Activated T-helper 1 cell treated with anti-CD3 and anti-CD28 coated beads, Interleukin-12 subunit alpha, Interleukin-12 subunit beta, Interleukin-2, Interleukin-4 antibody, amounts not matched to agents 30 ng/mL and 10 ng/mL and 1 ng/mL, durations not matched to agents 14 hours and 24 hours and 36 hours (primary cell): ENCODE results near the gene ZNF683. TPM values are rescaled to one million over a fixed set of nuclear protein-coding genes. Genes with fewer than 3 reads are reported as not detected.

ENCODE experiments used
- DNase-seq: peaks from one replicate; pipeline ENCODE4 v3.0.0; 2021; ENCODE audit warnings: low spot score
- H3K27ac Mint-ChIP-seq: one replicate; pipeline ENCODE4 v1.8.0; 2021; ENCODE audit warnings: mild to moderate bottlenecking, mixed read lengths
- H3K27me3 Mint-ChIP-seq: one replicate; pipeline ENCODE4 v1.8.0; 2022; ENCODE audit warnings: mild to moderate bottlenecking, moderate library complexity, mixed read lengths; ENCODE audit not compliant: insufficient read depth
- H3K36me3 Mint-ChIP-seq: one replicate; pipeline ENCODE4 v1.8.0; 2021; ENCODE audit warnings: low read depth, mixed read lengths
- H3K4me1 Mint-ChIP-seq: one replicate; pipeline ENCODE4 v1.8.0; 2021; ENCODE audit warnings: low read depth, mixed read lengths
- H3K4me3 Mint-ChIP-seq: one replicate; pipeline ENCODE4 v1.8.0; 2021; ENCODE audit warnings: mild to moderate bottlenecking, moderate library complexity, mixed read lengths
- H3K9me3 Mint-ChIP-seq: one replicate; pipeline ENCODE4 v1.8.0; 2021; ENCODE audit warnings: mixed read lengths
- intact Hi-C: fragments of 100-400 bp; cut with micrococcal nuclease; formaldehyde crosslinking; loops from one replicate; pipeline ENCODE4 v1.15.1; 2024
- total RNA-seq: library from RNA; stranded (reverse); gene quantifications from 2 replicates; pipeline ENCODE4 v1.2.3, GENCODE V29; 2022

Gene ZNF683
- total RNA-seq, 1 donor from 2014 or later = not detected

DNA sequence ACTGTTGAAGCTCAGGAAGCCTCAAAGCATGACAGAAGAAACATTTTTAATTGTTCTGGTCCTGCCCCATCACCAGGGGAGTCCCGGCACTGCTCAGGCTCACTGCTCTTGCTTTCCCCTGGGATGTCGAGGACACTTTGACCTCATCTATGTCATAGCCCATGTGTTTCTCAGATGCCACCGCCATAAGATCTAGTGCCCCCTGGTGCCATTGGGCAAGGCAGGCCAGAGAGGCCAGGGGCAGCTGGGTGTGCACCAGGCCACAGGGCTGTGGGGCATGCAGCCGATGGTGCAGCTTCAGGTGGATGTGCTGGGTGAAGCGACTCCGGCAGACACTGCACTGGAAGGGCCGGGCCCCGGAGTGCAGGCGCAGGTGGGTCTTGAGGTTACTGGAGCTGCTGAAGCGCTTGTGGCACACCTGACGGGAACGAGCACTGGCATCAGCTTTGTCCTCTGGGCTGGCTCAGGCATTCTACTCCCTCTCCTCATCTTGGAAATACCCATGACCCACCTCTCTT, 10.9 kb downstream of the ZNF683 start:
- Mint-ChIP-seq H3K36me3 (peaks cover 1% of the 10 kb centered on the region), H3K27me3 (peaks cover 37% of the 10 kb centered on the region), H3K27ac (no peak overlapping the region), H3K9me3 (no peaks in the 10 kb centered on the region), H3K4me3 (peak overlapping the region; percentile 78), H3K4me1 (peaks cover 57% of the 10 kb centered on the region)
- DNase-seq = no peak
- intact Hi-C loops = loop anchor here (2.0 kb wide), 3 partner anchors 55 to 85 kb away; no protein-coding TSS in a partner anchor

DNA sequence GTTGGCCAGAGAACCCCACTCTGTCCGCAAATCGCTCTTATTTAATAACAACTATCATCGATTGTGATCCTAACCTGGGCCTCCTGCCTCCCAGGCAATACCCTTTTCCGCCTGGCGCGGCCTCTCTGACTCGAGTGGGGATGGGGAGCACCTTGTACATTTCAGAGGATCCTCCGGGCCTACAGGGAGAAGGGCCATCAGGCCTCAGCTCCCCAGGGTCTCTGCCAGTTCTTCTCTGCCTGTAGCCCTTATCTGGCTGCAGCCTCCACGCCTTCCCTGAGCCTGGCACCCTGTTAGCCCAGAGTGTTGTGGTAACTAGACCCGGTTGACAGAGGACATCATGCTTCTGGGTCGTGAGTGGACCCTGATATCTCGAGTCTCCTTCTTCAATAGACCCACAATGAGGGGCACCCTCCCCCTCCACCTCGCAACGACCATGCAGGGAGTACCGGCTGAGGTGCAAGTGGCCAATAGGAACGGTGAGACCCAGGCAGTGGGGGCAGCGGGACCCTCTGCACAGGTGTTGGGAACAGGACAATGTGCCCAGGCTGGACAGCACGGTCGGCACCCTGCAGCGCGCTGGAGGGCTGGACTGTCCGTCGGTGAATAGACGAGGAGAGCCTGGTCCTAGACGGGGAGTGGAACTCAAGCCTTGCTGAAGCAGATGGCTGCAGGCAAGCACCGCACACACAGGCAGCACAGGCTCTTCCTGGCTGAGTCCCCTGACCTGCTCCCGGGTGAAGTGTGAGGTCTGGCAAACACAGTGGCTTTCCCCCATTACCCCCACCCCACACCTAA, 11.5 kb downstream of the ZNF683 start:
- H3K36me3 Mint-ChIP-seq = peaks cover 1% of the 10 kb centered on the region
- intact Hi-C loops = loop anchor here (1.0 to 2.0 kb wide), 2 partner anchors 17 to 84 kb away; no protein-coding TSS in a partner anchor

DNA sequence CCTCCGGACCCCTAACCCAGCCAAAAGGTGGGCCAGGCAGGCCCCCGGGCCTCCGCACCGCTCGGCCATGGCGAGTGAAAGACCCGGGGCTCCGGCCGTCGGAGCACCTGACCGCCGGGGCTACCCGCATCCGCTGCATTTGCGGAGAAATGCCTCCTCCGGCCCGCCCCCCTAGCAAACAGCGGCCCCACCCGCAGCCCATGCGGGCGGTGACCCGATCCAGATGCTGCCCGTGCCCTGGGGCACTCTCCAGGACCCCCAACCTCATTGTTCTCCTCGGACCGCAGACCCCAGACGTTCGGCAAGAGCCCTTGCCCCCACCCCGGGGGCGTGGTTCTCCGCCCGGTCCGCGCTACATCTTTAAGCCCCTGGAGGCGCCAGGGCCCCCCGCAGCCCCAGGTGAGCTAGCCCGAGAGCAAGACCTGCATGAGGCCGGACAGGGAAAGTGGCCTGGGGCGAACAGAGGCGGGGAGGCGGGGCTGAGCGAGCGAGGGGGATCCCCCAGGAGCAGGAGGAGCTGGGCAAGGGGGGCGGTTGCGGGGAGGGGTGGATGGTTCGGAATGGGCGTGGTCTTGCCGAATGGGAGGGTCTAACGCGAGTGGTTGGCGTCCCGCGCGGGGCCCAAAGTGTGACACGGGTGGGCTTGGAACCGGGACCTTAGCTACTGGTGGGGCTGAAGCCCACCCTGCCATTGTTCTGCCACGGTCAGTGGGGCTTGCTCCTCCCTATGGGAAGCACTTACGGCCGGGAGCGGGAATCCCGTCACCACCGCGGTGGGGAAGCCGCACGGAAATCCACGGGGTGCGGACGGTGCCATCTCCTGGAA, 12.4 kb downstream of the ZNF683 start:
- peak overlapping the region; percentile 78 for H3K4me3 Mint-ChIP-seq
- DNase-seq = peak; percentile 36
- no peaks in the 10 kb centered on the region for H3K9me3 Mint-ChIP-seq
- peaks cover 27% of the 10 kb centered on the region for H3K27me3 Mint-ChIP-seq
- intact Hi-C loops = loop anchor here (1.0 to 2.0 kb wide), 2 partner anchors 18 to 83 kb away; no protein-coding TSS in a partner anchor
- peaks cover 3% of the 10 kb centered on the region for H3K36me3 Mint-ChIP-seq
- no peak overlapping the region for H3K27ac Mint-ChIP-seq
- H3K4me1 Mint-ChIP-seq = peaks cover 64% of the 10 kb centered on the region

More for the DNA sequence above, 11.5 kb downstream of the ZNF683 start:
- Mint-ChIP-seq H3K4me1 (peaks cover 57% of the 10 kb centered on the region), H3K4me3 (peak overlapping the region; percentile 78), H3K9me3 (no peaks in the 10 kb centered on the region), H3K27me3 (peaks cover 32% of the 10 kb centered on the region), H3K27ac (peak overlapping the region; percentile 52)
- no peak for DNase-seq

DNA sequence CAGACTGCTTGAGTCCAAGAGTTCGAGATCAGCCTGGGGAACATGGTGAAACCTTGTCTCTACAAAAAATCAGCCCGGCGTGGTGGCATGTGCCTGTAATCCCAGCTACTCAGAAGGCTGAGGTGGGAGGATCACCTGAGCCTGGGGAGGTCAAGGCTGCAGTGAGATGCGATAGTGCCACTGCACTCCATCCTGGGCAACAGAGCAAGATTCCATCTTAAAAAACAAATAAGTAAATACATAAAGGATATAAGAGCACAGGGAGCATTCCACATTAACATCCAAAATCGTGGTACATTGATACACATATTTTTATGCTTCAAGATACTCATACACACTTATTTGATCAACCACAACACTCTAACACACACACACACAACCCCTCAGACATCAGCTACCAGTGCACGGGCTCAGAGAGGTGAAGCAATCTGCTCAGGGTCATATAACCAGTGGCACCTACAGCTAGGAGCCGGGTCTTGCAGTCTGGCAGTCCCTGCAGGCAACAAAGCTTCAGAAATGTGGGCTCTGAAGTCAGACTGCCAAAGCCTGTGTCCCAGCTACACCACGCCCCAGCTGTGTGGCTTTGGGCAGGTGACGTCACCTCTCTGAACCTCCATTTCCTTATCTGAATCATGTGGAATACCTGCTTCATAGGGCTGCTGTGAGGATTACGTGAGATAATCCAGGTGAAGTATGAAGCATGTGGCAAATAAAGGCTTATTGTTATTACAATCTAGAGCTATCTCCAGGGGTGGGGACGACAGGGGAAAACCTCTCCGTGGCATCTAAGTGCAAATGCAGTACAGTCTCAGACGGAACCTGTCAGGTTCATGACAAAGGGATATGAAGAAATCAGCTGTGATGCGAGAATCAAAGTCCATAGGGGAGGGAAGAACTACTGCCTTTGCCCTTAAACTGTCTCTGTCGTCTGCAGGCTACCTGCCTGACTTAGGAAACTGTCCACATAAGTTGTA, 13.9 kb downstream of the ZNF683 start:
- H3K27ac Mint-ChIP-seq = peak overlapping the region; percentile 42
- H3K4me3 Mint-ChIP-seq = peak overlapping the region; percentile 55

DNA sequence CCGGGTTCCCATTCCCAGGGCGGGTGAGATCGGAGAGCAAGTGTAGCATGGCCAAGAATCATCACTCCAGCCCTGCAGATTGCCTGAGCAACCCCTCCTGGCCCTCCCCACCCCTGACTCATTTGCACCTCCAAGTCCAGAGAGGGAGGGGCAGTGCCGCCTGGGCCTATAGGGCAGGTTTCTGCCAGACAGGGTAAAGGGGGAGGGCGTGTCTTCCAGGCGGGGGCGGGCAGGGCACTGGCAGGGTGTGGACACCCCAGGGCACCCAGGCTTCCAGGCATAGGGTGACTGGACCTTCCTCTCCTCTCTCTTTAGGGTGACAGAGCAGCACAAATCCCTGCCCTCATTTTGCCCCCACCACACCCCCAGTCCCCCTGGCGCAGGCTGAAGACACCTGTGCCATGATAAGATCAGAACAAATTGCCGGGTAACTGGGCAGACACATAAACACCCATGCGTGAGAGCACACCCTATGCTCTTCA, 15.4 kb downstream of the ZNF683 start:
- Mint-ChIP-seq H3K4me1 (peaks cover 40% of the 10 kb centered on the region), H3K27me3 (peaks cover 21% of the 10 kb centered on the region), H3K9me3 (no peaks in the 10 kb centered on the region), H3K36me3 (peaks cover 3% of the 10 kb centered on the region), H3K27ac (no peak overlapping the region), H3K4me3 (no peak overlapping the region)
- no peak for DNase-seq
- intact Hi-C loops = no loop called here

More for the DNA sequence above, 13.9 kb downstream of the ZNF683 start:
- Mint-ChIP-seq H3K36me3 (peaks cover 3% of the 10 kb centered on the region), H3K9me3 (no peaks in the 10 kb centered on the region), H3K27me3 (peaks cover 23% of the 10 kb centered on the region), H3K4me1 (peaks cover 54% of the 10 kb centered on the region)
- DNase-seq = peak; percentile 69
- intact Hi-C loops = no loop called here

DNA sequence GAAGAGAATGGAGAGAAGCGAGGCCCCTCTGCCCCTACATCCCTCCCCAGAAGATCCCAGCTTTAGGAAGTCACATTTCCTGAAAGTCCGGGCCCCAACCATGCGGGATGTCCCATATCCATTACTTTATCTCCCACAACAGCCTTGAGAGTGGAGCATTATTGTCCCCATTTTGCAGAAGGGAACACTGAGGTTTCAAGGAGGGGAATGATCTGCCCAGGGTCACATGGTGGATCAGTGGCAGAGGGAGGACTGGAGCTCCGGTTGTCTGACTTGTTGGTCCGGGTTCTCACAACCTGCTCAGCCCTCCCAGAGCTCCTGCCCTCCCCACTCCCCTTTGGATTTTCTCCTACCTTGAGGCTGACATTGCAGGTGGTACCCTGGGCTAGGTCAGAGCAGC, 16.4 kb downstream of the ZNF683 start:
- peaks cover 3% of the 10 kb centered on the region for H3K36me3 Mint-ChIP-seq
- H3K27ac Mint-ChIP-seq = no peak overlapping the region
- intact Hi-C loops = no loop called here
- H3K27me3 Mint-ChIP-seq = peaks cover 13% of the 10 kb centered on the region
- no peaks in the 10 kb centered on the region for H3K9me3 Mint-ChIP-seq
- no peak for DNase-seq
- peaks cover 37% of the 10 kb centered on the region for H3K4me1 Mint-ChIP-seq
- no peak overlapping the region for H3K4me3 Mint-ChIP-seq

DNA sequence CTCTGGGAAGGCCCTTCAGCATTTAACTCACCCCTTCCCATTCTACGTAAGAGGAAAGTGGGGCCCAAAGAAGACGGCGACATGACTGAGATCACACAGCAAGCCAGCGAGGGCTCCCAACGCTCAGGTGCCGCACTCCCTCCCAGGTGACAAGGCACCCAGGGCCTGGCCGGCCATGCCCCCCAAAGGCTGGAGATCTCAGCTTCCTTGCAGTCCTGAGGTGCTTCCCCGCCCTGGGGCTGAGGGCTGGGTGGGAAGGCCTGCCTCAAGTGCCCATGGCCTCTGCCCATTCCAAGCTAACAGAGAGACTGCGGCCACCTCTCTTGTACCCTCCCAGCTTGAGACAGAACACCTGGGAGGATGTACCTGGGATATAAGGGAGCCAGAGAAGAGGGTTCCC, 17.6 kb downstream of the ZNF683 start:
- H3K36me3 Mint-ChIP-seq = peaks cover 2% of the 10 kb centered on the region
- DNase-seq = no peak
- H3K4me1 Mint-ChIP-seq = peaks cover 30% of the 10 kb centered on the region
- H3K27me3 Mint-ChIP-seq = peaks cover 7% of the 10 kb centered on the region
- intact Hi-C loops = loop anchor here (2.0 kb wide), 1 partner anchor 18 kb away; no protein-coding TSS in a partner anchor
- H3K4me3 Mint-ChIP-seq = no peak overlapping the region
- no peak overlapping the region for H3K27ac Mint-ChIP-seq
- no peaks in the 10 kb centered on the region for H3K9me3 Mint-ChIP-seq

DNA sequence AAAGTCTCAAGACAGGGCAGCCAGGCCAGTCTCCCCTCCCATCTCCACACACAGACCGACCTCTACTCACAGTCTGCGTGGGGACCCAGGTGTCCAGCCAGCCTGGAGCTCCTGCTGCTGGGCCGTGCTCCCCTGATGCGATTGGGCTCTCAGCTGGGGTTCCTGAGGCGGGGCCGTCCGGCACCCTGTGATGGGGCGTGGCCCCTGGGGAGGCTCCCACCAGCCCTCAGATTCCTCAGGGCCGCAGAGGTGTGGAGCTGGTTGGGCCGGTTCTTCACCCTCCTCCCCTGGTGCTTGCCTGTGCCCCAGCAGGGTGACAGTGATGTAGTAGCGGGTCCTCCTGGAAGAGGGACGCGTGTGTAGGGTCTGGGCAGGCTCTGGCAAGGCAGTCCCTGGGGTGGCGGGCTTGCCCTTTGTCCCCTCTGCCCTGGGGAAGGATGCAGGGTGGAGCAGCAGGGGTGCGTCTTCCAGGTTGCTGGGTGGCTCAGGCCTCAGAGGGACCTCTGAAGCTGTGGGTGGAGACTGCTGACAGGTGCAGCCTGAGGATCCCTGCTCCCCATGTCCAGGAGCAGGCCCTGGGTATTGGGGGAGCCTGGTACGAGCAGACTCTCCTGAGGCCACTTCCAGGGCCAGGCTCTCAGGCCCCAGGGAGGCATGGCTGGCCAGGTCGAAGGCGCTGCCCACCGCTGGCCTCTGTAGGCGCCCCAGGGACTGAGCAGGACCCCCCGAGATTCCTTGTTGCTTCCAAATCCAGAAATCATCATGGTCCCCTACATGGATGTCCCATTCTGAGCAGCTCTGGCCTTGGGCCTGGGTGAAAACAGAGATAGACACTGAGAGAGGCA, 18.4 kb downstream of the ZNF683 start, which contains the start of gene CRYBG2:
Gene CRYBG2 (minus strand): TSS at position 155 of the 845 bp plus-strand sequence. CDS start 7,473 bp downstream, outside the sequence.
- DNase-seq = no peak

DNA sequence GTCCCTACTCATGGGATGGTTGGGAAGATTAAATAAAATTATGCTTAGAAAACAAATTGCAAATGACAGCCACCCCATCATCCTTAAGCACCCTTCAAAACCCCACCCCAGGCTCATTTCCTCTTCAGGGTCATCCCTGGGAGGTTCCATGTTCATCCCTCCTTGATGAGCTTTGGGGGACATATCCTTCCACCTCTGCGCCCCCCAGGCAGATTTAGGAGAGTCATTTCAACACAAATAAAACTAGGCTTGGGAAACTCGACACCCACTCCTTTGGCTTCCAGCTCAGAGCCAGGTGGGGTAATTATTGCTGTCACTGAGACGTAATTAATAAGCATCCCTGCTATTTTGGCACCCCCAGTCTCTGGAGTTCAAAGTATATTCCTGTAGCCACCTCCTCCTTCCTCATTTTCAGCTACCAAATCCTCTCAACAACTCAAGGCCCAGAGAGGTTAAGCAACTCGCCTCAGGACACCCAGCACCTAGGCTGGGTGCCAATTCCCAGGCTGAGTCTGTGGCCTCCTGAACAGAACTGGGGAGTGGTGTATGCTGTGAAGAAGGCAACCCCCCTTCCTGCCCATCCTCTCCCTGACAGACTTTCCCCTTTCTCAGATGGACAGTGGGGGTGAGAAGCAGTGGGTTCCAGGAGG, 19.2 kb downstream of the ZNF683 start:
- intact Hi-C loops = no loop called here
- Mint-ChIP-seq H3K4me3 (no peak overlapping the region), H3K36me3 (peaks cover 2% of the 10 kb centered on the region), H3K27me3 (peaks cover 4% of the 10 kb centered on the region), H3K9me3 (no peaks in the 10 kb centered on the region), H3K27ac (no peak overlapping the region), H3K4me1 (peaks cover 13% of the 10 kb centered on the region)
- DNase-seq = no peak

More for the DNA sequence above, 18.4 kb downstream of the ZNF683 start, which contains the start of gene CRYBG2:
- H3K4me1 Mint-ChIP-seq = peaks cover 22% of the 10 kb centered on the region
- H3K36me3 Mint-ChIP-seq = peaks cover 2% of the 10 kb centered on the region
- peaks cover 7% of the 10 kb centered on the region for H3K27me3 Mint-ChIP-seq
- no peak within 1 kb of the TSS for H3K27ac Mint-ChIP-seq
- intact Hi-C loops = loop anchor here (2.0 kb wide), 1 partner anchor 17 kb away; no protein-coding TSS in a partner anchor
- no peak within 1 kb of the TSS for H3K4me3 Mint-ChIP-seq
- H3K9me3 Mint-ChIP-seq = no peaks in the 10 kb centered on the region

DNA sequence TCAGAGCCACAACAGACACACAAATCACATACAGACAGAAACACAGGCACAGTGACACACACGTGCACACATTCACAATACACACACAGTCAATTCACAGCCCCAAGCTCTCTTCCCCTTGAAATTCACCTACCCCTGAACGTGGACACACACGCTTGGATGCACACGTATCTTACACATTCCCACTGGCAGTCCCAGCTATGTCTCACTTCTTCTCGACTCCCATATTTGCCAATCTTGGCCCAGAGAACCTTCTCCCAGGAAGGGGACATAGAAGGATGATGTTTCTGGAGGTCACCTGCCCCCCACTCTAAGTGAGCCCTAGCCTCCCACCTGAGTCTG, 20.2 kb downstream of the ZNF683 start:
- H3K36me3 Mint-ChIP-seq = peaks cover 2% of the 10 kb centered on the region
- no peak overlapping the region for H3K27ac Mint-ChIP-seq
- no peak overlapping the region for H3K4me3 Mint-ChIP-seq
- peaks cover 4% of the 10 kb centered on the region for H3K27me3 Mint-ChIP-seq
- DNase-seq = no peak
- H3K4me1 Mint-ChIP-seq = peaks cover 7% of the 10 kb centered on the region
- no peaks in the 10 kb centered on the region for H3K9me3 Mint-ChIP-seq
- intact Hi-C loops = no loop called here
